Measurements from ENCODE around the gene MTG1.

MTG1 gene, protein sequence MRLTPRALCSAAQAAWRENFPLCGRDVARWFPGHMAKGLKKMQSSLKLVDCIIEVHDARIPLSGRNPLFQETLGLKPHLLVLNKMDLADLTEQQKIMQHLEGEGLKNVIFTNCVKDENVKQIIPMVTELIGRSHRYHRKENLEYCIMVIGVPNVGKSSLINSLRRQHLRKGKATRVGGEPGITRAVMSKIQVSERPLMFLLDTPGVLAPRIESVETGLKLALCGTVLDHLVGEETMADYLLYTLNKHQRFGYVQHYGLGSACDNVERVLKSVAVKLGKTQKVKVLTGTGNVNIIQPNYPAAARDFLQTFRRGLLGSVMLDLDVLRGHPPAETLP

DNA sequence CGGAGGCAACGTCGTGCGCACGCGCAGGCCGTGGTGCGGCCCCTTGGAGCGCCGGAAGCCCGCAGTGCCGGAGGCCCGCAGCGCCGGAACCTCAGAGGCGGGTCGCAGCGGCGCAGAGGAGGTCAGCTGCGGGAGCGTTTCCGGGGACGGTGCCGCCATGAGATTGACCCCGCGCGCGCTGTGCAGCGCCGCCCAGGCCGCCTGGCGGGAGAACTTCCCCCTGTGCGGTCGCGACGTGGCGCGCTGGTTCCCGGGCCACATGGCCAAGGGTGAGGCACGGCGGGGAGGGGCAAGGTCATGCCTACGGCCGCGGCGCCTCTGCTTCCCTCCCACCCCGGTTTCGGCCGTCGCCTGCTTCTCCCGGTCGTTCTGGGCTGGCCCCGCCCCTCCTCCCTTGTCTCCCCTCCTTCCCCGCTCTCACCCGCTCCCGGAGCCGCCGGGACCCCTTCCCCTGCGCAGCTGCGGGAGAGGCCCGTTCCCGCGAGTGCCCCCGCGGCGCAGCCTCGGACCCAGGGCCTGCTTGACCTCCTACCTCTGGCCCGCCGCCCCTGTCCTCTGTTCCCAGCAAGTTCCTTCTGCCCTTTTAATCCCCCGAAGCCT lies at the start of gene MTG1:
Gene MTG1 (plus strand): TSS at position 94 of the 600 bp plus-strand sequence. CDS start 64 bp downstream, at position 158.
- peak; percentile 85 to 88 (median 86) for DNase-seq

DNA sequence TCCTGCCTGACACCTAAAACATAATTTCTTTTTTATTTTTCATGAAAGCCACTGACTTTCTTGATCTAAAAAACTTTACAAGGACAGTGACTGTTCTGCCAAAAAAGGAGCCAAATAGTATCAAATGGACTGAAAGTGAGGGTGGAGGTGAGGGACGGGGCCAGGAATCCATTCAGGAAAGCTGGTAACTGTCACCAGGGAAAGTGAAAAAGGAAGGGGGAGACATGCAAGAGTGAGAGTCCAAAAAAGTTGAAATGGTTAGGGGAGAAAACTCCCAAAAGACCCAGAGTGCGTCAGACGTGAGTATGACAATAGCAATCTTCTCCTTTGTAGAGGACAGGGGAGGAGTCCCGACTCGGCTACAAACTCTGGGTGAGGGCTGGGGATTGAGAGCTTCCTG lies 49.7 kb upstream of the MTG1 start:
- no peak for DNase-seq

DNA sequence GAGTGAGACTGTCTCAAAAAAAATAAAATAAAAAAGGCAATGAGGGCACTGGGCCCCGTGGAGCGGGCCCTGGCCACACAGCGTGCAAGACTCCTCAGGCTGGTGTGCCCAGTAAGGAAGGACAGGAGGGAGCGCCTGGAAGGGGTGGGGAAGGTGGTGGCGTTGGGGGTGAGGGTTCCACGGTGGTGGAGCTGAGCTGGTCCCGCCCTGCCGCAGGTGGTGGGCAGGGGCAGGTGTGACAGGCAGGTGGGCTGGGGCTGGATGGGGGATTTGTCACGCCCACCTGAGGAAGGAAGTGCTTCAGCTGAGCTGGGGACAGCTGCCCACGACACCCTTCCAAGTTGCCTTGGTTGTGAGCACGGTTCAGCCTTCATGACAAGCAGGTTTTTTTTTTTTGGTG lies 47.5 kb upstream of the MTG1 start:
- no peak for DNase-seq

DNA sequence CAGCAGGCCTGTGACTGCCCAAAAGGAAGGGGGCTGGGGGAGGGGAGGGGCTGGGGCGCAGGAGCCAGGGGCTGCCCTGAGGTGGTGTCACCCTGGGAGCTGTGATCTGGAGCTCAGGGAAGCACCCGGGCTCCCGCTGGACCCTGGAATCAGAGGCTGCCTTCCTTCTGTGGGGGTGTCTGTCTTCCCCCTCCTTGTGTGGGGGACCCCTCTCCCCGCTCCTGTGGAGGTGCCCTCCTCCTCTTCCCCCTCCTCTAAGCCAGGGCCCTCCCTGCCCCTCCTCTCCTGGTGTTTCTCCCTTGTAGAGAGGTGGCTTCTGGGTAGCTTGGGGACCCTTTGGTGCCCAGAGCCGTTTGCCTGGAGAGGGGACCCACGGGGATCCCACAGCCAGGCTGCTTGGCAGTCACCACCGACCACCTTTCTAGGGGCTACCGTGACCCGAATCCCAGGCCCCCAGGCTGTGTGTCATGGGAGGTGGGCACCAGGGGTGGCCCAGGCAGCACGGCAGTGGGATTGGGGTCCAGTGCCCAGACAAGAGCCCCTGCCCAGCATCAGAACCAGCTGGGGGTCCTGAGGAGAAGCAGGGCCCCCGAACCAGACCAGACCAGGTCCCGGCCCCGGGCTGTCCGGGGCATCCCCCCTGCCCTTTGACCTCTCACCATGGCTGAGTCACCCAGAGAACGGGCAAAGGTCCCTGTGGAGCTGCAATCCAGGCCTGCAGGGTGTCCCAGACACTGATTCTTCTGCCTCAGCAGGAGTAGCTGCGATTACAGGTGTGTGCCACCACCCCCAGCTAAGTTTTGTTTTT lies 46.0 kb upstream of the MTG1 start:
- no peak for DNase-seq

DNA sequence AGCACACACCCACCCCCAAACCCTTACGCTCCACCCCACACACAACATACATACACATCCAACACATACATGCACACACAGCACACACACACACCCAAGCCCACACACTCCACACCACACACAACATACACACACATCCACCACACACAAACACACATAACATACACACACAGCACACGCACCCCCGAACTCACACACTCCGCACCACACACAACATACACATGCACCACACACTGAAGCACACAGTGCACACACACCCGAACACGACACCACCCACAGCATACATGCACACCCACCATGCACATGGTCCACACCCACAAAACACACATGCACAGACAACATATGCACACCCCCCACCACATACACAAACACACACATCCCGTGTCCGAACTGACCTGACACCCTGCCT lies 44.8 kb upstream of the MTG1 start:
- DNase-seq, result no peak

DNA sequence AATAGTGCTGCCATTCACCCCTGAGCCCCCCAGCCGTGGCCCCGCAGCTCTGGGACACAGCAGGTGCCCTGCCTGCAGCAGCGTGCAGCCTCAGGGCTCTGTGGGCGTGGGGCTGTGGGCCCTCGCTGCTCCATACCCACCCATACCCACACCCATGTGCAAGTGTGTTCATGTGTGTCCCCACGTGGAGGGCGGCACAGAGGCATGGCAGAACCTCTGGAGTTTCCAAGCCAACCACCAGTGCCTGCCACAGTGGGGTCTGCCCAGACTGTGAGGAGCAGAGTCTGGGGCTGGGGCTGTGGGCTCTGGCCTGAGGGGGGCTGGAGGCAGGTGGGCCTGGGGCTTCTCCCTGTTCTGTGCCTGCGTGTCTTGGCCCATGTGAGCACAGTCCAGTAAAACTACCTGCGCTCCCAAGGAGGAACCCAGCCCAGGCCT lies 44.4 kb upstream of the MTG1 start:
- no peak for DNase-seq

DNA sequence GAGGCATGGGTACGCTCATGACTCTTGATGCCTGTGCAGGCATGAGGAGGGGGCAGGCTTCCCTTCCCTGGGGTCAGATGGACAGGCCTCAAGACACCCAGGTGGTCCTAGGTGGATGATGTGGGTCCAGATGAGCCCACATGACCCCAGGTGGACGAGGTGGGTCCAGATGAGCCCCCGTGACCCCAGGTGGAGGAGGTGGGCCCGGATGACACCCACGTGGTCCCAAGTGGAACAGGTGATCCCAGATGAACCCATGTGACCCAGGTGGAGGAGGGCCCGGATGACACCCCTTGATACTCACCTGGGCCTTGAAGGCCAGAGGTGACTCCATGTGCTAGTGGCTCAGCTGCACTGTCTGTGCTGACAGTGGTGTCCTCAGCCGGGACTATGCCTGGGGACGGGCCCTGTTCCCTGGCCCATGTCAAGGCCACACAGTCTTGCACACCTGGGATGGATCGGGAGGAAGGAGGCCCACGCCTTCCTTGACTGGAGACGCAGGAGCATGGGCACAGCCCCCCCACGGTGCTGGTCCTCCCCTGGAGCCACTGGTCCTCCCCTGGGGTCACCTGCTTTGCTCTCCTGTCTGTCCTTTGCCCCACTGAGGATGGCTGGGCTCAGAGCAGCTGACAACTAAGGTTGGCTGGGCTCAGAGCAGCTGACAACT lies 43.5 kb upstream of the MTG1 start:
- DNase-seq, result no peak

DNA sequence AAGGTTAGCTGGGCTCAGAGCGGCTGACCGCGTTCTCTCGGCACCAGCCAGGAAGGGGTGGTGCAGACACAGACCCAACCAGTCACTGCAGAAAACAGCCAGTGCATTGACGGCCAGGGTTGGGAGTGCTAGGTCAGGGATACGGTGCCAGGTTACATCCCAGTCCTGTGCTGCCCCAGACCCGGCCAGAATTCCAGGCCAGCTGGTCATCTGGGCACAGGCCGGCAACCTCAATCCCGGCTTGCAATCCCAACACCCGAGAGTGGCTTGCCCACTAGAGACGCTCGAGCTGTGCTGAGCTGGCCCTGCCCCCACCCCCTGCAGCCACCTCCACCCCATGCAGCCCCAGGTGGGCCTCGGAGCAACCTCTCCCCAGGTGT lies 43.0 kb upstream of the MTG1 start:
- DNase-seq, result no peak

DNA sequence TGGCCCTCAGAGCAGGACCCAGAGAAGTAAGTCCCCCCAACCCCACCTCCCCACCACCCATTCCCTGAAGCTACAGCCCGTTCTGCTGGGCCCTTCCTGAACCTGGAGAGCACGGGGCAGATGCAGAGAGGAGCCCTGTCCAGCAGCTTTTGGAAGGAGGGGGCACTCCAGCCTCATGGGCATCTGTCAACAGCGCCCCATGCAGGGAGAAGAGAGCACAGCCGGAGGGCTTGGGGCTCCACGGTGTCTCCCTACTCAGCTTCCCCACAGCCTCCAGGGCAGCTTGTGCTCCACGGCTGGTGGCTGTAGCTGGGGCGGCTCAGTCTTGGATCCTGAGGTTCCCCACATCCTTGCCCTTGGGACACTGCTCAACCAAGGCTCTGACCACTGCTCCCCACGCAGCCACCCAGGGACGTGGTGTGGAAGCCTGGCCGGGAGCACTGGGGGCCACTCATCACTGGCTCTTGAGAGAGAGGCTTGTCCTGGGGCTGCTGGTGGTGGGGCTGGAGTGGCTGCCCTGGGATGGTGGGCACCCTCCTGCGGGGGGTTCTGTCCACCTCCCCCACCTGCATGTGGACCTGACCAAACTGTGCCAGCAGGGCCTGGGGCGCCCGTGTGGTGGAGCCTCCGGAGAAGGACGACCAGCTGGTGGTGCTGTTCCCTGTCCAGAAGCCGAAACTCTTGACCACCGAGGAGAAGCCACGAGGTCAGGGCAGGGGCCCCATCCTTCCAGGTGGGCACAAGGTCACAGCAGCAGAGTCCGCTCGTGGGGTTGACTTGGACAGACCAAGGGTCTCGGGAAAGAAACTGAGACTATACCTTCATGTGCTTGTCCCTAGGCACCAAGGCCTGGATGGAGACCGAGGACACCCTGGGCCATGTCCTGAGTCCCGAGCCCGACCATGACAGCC lies 42.3 kb upstream of the MTG1 start:
- DNase-seq, result no peak

DNA sequence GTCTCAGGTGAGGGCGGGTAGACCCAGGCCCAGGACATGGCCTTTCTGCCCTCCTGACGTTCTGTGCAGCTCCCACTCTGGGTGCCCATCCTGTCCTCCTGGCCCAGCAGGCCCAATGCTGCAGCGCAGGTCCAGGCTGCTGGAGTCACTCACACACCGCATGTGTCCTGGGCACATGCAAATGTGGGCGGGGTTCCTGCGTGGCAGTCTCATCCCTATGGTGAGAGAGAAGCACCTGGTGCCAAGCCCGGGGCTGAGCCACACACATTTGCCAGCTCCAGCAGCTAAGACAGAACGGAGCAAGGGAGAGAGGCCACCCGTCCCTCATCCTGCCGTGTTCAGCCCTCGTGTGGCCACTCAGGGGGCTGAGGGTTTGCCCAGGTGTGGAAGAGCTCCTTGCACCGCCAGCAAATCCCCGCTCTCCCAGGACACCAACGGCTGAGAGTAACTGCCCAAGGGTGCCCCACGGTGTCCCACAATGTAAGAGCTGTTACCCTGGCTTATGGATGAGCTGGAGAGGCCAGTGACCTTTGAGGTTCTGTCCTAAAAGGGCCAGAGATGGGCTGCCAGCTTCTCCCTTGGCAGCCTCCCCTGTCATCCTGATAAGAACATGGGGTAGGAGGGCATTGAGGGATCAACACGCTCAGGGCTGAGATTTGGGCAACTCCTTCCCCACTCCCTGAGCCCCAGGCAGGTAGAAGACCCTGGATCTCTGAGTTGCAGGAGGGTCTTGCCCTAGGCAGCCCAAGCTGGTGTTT lies 40.6 kb upstream of the MTG1 start:
- DNase-seq, result no peak

DNA sequence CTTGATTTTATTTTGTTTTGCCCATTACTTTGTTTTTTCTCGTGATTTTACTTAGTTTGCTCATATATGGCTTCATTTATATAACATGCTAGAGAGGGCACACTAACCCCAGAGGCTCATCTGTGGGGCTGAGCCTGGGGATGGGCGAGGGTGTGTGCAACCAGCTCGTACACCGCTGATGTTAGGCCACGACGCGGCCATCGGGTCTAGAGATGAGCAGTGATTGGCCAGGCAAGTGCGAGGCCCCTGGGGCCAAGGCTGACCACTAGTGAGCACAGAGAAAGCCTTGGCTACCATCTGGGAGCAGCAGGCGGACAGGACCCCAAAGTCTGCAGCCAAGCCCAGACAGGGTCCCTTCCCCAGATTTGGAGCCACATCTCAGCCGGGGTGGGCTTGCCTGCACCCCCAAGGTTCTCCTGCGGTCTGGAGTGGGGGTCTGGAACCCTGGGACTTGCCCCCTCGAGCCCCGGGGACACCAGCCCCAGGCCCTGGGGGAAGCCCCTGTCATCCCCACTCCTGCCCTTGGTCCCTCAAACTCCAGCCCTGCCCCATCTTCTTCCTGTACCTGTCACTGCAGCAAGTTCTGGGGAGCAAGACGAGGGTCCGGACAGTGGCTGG lies 39.9 kb upstream of the MTG1 start:
- DNase-seq, result no peak

DNA sequence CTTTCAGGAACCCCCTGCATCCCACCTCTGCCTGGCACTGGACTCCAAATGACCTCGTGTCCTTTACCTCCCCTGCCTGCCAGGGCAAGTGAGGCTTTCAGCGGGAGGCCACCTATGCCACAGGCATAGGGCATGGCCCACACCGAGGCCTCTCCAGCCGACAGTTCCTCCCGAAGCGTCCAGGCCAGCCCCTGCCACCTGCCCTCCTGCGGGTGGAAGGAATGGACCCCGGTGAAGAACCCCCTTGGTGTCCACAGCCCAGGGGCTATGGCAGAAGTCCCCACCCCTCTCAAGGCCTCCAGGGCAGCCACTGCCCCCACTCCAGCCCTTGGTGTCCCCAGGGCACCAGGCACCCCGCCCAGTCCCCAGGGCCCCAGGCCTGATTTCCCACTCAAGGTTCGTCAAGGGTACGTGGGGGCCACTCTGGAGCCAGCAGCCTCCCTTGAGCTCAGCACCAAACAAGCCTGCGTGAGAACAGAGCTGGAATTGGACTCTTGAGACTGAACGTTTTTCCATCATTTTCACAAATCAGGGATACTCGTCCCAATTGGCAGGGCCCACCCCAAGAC lies 39.2 kb upstream of the MTG1 start:
- DNase-seq, result no peak

DNA sequence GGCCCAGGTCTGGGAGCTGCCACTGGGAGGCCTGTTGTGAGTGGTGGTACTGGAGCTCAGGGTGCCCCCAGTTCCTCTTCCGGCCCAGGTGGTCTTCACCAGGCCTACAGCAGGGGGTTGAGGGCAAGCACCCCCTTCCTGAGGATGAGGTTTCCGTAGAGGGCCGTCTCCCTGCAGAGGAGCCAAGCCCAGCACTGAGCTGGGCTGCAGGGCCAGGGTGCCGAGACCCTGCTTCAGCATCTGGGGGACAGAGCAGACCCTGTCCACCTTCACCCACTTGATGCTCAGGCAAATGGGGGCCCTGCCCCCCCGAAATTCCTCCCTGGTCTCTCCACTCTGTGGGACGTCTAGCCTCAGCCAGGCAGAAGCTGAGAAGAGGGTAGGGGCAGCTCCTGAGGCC lies 38.7 kb upstream of the MTG1 start:
- DNase-seq, result no peak

DNA sequence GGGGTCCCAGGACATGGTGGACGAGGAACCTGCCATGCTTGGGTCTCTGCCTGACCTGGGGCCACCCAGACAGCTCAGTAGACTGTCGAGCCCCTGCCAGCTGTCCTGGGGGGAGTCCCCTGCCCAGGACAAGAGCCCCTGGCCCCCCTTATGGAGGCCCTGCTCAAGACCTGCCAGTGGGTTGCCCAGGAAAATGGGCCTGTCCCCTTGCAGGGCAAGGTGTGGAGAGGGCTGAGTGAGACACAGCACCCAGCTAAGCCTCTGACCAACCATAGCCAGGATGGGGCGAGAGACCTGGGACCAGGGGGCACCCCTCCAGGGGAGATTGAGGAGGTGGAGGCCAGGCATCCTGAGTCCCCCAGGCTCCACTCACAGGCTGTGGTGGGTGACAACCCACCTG lies 38.0 kb upstream of the MTG1 start:
- DNase-seq, result no peak

DNA sequence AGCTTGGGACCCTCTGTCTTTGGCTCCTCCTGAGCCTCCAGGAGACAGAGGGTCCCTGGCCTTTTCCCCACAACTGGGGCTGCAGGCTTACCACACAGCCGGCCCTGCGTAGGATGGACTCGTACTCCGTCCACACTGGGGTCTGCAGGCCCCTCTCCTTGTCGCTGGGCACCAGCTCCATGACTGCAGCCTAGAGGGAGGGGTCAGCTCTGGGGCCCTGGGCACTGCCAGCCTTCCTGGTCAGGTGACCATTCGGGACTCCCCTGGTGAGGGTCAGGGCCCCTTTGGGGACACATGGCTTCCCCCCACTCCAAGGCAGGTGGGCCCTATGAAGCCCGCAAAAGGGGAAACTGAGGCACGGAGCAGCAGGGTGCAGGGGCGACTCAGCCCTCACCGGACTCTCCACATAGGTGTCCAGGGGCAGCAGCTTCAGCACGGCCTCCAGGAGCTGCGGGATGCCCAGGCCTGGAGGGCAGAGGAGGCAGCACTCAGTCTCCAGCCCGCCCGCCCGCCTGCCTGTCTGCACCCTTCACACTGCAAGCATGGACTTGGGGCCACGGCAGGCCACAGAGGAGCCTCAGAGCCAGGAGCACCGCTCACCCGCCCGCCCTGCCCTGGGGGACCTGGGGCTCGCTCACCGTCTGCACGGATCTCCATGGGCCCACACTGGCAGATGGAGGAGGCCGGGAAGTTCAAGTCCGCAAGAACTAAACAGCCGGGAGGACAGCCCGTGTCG lies 37.2 kb upstream of the MTG1 start:
- no peak for DNase-seq

DNA sequence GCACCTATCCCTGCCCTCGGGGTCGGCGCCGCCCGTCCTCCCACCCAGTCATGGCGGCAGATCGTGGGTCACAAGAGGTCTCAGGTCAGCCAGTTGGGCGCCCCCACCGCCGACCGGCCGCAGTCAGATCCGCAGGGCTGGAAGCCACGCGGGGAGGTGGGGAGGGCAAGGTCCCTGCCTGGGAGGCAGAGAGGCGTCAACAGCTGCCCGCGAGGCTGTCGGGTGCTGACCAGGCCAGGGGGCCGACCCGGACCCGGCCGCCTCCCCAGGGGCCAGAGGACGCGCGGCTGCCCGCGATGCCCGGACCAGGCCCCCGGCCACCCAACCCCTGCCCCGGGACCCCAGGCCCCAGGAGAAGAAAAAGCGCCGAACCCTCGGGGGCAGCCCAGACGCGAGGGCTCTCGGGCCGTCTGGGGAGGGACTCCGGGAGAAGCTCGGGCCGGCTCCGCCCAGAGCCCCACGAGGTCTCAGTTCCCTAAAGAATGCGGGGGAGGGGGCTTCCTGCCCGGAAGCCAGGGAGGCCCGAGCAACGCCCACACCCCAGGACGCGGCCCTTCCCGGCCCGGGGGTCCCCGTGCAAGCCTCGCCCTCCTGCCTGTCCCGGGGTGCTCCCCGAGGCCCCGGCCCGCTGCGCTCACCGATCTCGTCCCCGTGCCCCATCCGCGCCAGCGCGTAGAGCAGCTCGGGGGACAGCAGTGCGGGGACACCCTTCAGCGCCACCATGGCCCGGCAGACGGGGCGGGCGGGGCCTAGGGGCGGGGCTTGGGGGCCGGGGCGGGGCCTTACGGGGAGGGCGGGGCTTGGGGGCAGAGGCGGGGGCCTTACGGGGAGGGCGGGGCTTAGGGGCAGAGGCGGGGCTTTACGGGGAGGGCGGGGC lies 36.4 kb upstream of the MTG1 start, which contains the start of gene FUOM:
Gene FUOM (minus strand): TSS at position 735 of the 877 bp plus-strand sequence. CDS start 12 bp downstream, at position 723.
- peak; percentile 55 to 65 (median 58) for DNase-seq

DNA sequence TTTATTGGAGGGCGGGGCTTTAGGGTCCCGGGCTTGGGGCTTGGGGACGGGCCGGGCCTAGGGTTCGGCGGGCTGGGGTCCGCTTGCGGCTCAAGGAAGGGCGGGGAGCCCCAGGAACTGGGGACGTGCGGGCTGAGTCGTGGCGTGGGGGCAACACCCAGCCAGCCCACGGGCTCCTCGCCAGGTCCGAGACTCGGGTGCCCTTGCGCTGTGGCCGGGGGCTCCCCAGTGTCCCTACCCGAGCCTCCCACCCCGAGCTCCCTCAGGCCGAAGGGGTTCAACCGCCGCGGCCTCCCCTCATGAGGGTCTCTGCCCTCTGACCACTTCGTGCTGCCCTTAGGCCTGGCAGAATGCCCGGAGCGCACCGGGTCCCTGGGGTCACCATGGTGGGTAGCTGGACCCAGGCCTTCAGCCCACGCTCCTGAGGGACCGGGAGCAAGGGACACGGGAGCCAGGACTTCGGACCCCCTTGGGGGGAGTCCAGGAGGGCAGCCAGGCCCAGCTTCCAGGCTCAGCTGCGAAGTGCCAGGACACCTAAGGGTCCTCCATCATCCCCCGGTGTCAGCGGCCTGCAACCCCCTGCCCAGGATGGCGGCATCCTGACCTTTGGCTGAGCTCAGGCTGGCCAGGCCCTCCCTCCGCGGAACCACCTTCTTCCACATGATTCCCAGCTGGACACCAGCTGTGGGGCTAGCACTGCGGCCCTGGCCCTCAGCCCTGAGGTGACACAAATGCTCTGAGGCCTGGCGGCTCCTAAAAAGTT lies 35.6 kb upstream of the MTG1 start:
- no peak for DNase-seq

DNA sequence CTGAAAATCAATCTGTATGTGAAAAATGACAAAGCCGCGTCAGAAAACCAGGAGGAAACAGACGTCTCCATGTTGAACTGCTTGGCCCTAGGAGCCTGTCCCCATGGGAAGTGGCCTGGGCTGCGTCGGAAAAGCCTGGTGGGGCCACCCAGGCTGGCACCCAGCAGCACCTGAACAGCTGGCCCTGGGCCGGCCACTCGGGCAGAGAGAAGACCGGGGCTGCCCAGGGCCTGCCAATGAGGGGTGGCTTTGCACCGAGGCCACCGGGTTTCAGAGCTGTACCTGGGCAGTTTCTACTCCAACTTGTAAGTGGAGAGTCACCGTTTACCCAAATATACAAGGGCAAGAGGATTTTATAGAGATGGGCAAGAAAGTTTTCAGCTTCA lies 35.0 kb upstream of the MTG1 start:
- no peak for DNase-seq

Data from activated CD4-positive, CD25-positive, alpha-beta regulatory T cell (primary cell).